ENCODE results near the gene C5orf63.
"Not testable (repeated sequence)": the region's sequence is repeated elsewhere in the genome, so short reads cannot be mapped to it uniquely, and the experiment has no call there.

The C5orf63 gene

GRCh38 chr5:127076315-127077129 is 3.2 kb upstream of the C5orf63 start:
- DNase-seq (ENCODE audit: low read depth in 2 of 2): no peak

DNA sequence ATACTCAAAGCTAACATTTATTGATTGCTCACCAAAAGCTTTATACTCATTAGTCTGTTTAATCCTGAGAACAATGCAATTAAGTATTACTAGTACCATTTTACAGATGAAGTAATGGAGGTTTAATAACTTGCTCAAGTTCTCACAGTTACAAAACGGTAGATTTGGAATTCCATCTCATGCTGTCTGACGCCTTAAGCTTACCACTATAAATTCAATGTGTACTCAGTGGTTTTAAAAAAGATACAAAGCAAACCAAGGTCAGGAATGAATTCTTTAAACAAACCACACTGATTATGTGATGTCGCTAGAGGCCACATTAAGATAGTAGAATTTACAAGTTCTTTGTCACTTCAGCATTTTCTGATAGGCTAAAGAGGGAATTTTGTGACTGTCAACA is 1.2 kb upstream of the C5orf63 start:
- no peak for DNase-seq (ENCODE audit: low read depth in 2 of 2)

DNA sequence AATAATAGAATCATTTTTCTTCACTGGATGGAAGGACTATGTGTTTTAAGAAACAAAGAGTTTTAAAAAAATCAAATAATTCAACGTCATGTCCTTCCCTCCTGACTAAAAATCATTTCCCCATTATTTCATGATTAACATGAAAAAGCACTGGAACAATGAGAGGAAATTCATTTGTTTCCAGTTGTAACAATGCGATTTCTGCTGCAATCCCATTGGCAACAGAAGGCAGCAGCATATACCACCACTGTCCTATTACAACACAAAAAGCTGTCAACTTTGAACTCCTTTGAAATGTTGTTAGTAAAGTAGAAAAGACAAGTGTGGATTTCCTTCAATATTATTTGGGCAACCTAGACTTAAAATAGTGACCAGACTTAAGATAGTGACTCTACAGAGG is 3.1 kb downstream of the C5orf63 start:
- no peak for DNase-seq (ENCODE audit: low read depth in 2 of 2)

DNA sequence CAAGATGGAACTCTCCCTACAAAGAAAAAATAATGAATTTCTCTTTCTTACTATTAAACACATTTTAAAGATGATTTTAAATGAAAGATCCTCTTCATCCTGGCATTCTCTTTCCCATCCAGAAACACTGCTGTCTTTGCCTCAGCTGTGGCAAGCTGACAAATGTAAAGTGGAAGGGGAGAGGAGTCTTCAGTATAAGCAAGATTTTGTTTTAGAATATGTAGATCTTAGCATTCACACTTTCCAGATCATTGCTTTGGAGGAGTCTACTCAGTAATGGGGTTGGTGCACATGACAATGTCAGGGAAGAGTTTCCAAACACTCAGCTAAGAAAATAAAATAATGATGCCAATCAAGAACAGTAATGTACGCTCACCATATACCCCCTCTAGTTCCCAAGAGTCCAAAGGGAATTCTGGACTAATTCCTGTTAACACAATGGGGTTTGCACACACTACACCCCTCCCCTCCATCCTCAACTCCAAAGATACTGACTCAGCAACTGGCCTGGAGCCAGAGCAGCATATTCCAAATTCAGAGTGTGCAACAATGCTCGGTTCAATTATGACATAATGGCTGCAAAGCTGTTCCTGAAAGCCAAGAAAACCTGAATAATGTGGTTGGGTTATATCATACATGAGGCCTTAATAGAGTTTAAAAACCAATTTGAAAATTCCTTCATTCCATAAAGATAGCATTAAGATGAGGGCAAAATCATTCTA is 4.6 kb downstream of the C5orf63 start:
- DNase-seq (ENCODE audit: low read depth in 2 of 2): no peak

DNA sequence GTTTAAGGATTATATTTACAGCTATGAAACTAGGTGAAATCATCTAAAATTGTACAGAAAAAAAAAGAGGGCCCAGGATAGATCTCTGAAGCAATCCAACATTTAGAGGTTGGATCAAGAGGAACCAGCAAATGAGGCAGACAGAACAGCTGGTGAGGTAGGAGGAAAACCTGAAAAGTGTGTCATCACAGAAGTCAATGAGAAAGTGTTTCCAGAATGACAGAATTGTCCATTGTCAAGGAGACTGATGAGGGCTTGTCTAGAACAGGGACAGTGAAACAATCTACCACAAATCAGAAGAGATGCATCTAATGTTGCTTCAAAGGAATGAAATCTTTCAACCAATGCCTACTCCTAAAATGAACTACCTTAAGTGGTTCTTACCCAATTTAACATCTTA is 6.6 kb downstream of the C5orf63 start:
- no peak for DNase-seq (ENCODE audit: low read depth in 2 of 2)

DNA sequence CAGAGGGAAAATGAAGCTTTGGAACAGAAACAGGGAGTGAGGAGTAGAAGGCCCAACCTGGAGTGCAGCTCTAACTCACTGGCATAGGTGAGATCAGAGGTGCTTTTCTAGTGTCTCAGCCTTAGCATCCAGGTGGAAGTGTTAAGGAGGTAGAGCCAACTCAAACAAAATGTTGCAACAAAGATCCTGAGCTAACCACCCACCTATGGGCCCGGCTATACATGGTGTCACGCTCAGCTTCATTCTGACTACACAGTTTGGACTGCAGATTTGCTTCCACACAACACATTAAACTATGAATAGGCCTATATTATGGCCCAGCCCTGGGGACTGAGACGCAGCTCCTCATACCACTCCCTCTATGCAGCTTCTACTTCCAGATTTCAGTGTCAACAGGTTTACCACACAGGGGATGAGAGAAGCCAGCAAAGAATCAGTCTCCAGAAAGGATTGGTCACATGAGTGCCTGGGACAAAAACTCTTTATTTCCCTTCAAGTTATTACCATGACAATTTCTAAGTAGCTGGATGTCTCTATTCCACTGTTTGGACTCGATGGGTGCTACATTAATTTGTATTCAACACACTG is 9.0 kb downstream of the C5orf63 start:
- DNase-seq (ENCODE audit: low read depth in 2 of 2): no peak

DNA sequence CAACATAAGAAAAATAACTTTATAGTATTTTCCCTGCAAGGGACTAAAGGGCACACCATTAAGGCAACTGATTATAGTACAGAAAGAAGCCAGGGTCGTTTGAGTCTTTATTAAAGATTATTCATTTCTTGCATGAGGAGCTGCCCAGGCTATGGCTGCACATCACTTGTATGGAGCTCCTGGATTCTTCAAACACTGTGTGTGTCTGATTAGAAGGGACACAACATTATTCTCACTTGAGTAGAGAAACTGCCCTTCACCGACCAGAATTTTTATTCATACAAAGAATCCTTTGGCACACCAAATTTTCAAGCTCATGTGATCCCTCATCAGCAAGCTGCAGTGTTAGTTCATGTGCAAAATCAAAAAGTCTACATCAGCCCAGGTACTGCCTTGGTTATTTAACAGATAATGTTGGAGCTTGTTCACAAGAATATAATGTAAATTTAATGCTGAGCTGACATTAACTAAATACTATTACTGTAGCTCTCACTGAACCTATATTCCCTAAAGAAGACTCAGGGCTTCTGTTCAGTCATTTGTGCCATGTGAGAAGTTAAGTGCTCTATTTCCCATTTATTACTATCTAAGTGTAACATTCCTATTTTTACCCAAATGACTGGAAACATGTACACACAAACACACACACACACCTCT is 9.9 kb downstream of the C5orf63 start:
- DNase-seq (ENCODE audit: low read depth in 2 of 2): no peak

DNA sequence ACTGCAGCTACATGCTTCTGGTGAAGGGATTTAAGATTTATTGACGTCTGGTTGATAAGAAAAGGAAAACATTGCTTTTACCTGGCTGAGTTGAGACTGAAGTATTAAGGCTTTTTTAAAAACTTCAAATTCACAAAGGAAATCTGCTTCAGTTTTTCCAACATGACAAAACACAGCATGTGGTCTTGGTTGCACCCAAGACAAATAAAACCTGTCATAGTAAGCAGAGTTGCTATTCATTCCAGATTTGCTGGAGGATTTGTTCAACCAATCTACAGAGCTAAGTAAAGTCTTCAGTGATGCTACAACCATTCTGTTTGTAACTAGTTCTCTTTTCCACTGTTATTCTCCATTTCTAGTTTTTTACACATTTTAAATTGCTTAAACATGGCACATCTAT is 11.3 kb downstream of the C5orf63 start:
- DNase-seq (ENCODE audit: low read depth in 2 of 2): no peak

DNA sequence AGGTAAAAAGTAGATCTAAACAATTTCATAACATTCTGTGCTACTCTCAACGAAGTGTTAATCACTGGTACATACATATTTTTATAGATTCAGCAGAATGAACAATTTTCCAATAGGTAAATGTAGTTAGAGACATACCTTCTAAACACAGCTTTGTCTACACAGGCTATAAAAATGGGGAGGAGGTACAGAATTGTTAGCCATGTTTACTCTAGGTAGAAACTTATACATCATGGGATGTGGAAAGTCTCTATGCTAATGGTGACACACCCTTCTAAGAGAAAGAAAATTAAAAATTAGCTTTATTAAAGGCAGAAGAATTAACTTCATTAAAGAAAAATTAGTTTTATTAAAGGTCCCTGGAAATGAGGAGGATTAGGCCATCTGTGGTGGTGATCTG is 11.8 kb downstream of the C5orf63 start:
- no peak for DNase-seq (ENCODE audit: low read depth in 2 of 2)

GRCh38 chr5:127060470-127060985 is 12.8 kb downstream of the C5orf63 start:
- no peak for DNase-seq (ENCODE audit: low read depth in 2 of 2)

DNA sequence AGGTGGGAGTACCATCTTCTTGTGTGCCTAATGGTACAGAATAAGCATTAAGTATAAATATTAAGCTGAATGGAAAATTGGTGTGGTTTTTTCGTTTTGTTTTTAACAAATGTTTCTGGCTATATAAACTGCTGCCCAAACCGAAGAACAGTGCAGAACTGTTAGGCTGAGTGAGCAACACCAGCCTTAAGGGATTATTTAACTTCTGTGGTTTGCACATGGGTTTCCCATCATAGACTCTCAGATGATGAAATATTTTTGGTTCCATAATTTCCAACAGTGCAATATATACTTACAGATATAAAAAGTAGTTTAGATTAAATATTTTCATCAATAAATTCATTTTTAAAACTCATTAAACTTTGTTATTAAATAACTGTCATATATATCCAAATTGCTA is 16.4 kb downstream of the C5orf63 start:
- DNase-seq (ENCODE audit: low read depth in 2 of 2): no peak

- no peak for DNase-seq (ENCODE audit: low read depth in 2 of 2)
These were observed 17.2 kb downstream of the C5orf63 start for GRCh38 chr5:127055880-127056653.

DNA sequence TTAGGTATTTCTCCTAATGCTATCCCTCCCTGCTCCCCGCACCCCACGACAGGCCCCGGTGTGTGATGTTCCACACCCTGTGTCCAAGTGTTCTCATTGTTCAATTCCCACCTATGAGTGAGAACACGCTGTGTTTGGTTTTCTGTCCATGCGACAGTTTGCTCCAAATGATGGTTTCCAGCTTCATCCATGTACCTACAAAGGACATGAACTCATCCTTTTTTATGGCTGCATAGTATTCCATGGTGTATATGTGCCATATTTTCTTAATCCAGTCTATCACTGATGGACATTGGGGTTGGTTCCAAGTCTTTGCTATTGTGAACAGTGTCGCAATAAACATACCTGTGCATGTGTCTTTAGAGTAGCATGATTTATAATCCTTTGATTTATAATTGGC is 19.8 kb downstream of the C5orf63 start:
- not testable (repeated sequence) for DNase-seq (ENCODE audit: low read depth in 2 of 2)

GRCh38 chr5:127053049-127053448 is 20.3 kb downstream of the C5orf63 start:
- no peak for DNase-seq (ENCODE audit: low read depth in 2 of 2)

GRCh38 chr5:127051591-127051990 is 21.7 kb downstream of the C5orf63 start:
- DNase-seq (ENCODE audit: low read depth in 2 of 2): no peak

- DNase-seq (ENCODE audit: low read depth in 2 of 2): no peak
These were observed 26.8 kb downstream of the C5orf63 start for GRCh38 chr5:127046343-127047072.

- no peak for DNase-seq (ENCODE audit: low read depth in 2 of 2)
These were observed 30.7 kb downstream of the C5orf63 start for GRCh38 chr5:127042593-127042992.

GRCh38 chr5:127041571-127041970 is 31.7 kb downstream of the C5orf63 start:
- no peak for DNase-seq (ENCODE audit: low read depth in 2 of 2)

DNA sequence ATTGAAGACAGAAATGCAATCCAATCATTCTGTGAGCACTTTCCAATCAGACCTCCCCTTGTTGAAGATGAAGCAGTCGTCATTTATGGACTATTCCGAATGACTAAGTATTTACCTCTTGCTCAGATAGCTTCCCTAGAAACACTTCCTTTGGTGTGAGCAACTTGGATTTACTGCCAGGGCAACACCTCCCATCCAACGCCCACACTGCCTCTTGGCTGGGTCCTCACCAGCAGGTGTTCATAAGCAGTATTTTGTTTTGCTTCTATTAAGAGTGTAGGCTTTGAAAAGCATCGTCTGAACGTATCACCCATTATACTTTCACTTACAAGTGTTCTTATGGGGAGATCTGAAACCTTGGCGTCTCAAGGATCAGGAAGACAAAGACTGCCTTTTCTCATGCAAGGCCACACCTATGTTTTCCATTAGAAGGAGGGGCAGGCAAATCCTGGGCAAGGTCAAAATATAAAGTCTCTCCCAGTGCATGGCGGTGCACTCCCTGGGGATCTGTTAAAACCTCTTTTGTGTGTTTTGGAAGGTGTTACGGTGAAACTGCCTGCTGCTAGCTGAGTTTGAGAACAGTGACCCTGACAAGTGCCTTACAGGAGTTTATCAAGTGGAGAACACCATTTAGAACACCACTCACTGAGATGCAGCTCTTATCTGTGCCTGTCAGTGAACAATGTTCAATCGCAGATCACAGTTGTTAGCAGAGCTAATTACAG is 32.3 kb downstream of the C5orf63 start:
- no peak for DNase-seq (ENCODE audit: low read depth in 2 of 2)

DNA sequence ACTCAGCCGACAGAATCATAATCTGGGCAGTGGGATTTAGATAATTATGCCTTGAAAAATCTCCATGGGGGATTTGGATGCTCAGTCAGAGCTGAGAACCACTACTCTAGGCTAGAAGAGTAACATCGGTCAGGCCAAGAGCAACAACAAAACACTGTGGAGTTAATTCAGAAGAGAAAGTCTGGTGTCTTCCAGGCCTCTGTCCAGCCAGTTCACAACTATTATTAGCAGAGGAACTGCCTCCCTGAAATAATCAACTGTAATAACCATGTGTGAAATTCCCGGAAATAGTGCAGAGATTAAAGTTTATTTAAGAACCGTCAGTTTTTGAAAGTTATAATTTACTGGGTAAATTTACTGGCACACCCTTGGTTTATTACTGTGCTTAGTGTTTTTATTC is 34.8 kb downstream of the C5orf63 start:
- no peak for DNase-seq (ENCODE audit: low read depth in 2 of 2)

Data from activated CD4-positive, alpha-beta T cell treated with anti-CD3 and anti-CD28 coated beads for 24 hours (primary cell).